Raji (cell line): ENCODE data around the gene ZNF609.

Experiments
- POLR2A ChIP-seq: IDR thresholded peaks from 2 replicates; pipeline ENCODE4 v1.6.1; 2011; ENCODE audit warnings: low read depth, low read length, control low read depth; ENCODE audit not compliant: insufficient read depth

ZNF609 gene

DNA sequence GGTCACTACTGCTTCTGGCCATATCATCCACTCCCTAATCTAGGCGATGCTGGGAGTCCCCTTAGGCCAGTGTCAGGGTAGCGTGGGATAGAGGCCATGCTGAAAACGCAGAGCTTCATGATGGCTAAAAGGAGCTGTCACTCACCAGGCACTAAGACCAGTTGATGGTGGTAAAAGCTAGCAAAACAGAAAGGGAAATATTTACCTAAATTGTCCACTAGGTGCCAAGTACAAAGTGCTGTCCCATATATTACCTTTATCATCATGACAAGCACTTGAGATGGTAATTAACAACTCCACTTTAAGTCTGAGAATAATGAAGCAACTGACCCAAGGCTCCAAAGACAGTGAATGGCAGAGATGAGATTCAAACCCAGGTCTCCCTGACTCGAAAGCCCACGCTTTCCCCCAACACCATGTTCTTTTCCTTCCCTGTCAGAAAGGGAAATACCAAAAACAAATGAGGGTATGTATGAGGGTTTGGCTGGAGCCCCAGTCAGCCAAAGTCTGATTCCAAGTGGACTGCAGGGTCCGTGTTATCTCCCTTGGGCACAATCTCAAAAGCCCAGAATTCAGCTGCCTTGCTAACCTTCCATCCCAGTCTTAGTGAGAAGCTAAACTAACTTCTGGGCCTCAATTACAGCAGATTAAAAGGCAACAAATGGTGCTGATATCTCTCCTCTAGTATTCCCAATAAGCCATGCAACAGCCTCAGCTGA is 230.4 kb downstream of the ZNF609 start:
- no peak for TF ChIP-seq POLR2A

DNA sequence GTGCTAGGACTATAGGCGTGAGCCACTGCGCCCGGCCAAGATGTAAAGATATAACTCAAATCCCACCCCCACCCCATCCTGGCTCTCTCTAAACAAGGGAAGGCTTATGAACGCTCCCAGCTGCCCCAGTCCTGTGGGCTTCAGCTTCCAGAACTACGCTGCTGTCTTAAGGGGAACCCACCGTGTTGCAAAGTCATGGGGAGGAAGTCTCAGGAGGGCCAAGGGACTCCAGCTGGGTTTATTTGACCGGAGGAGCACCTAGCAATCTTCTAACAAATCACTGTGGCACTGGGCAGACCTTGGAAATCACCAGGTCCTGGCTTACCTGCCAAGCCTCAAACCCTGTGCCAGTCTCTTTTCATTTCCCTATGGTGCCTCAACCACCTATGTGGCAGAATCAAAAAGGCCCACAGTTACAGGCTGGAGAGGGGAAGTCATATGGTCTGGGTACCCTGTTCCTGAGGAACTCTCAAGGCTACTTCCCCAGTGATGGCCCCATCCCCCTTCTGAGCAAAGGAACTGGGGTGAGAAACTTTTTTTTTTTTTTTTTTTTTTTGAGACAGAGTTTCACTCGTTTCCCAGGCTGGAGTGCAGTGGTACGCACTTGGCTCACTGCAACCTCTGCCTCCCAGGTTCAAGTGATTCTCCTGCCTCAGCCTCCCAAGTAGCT is 231.7 kb downstream of the ZNF609 start:
- TF ChIP-seq POLR2A, result no peak

DNA sequence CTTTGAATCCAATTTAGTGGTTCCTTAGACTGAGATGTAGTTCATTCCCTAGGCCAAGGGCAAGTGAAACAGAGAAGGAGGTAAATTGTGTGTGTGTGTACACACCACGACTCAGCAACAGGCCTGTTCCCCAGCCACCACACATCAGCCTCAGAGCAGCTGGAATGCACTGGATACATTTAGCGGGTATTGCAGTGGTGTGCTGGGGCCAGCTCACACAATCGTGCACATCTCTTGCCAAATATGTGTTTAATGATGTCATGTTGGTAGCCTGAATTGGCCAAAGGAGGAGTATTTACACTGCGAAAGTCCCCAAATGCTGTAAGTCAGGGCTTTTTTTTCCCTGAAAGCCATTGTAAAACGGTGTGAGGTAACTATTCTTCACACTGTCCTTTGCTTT is 232.8 kb downstream of the ZNF609 start:
- no peak for TF ChIP-seq POLR2A

DNA sequence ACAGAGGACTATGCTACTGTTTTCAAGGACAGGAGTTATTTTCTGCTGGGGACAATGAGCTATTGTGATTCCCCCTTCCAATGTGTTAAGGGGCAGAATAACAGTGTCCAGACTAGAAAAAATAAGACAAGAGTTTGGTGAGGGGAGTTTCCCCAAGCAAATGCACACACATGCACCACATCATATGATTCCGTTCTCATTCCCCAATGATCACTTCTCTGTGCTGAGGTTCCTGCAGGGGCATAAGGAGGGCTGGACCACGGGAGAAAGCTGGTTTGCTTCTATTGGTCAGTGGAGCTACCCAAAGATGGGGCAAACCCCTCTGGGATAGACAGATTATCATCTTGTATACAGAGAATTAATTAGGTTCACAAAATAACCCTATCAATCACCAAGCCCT is 234.4 kb downstream of the ZNF609 start:
- no peak for TF ChIP-seq POLR2A

DNA sequence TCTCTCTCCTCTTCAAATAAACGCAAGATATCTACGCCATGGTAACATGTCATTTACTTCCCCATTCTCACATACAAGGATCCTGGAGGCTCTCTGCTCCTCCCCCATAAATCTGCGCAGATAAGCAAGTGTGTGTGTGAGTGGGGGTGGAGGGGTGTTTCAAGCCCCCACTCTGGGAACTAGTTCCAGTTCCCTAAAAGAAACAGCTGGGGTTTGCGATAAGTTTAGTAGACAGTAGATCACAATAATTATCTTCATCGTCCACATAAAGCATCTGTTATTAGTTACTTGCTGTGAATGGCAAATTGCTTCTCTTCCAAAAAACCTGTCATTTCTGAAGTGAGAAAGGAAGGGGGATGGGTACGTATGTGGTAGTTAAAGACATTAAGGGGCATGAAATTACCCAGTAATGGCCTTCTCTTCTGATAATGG is 235.2 kb downstream of the ZNF609 start:
- TF ChIP-seq POLR2A, result no peak

DNA sequence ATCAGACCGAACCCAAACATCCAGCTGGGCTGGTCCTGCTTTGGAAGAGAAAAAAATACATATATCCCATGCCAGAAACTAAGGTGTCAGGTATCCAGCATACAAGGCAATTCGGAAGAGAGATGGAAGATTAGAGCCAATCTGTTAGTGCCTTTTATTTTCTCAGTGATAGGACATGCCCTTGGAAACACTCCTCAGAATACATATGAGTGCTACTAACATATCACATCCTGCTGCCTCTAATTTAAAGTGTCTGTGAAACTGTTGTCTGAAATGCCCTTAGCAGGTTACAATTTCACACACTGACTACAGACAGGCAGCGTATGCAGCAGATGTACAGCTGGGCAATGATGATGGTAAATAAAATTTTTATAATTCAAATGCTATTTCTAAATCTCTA is 236.1 kb downstream of the ZNF609 start:
- TF ChIP-seq POLR2A, result no peak

DNA sequence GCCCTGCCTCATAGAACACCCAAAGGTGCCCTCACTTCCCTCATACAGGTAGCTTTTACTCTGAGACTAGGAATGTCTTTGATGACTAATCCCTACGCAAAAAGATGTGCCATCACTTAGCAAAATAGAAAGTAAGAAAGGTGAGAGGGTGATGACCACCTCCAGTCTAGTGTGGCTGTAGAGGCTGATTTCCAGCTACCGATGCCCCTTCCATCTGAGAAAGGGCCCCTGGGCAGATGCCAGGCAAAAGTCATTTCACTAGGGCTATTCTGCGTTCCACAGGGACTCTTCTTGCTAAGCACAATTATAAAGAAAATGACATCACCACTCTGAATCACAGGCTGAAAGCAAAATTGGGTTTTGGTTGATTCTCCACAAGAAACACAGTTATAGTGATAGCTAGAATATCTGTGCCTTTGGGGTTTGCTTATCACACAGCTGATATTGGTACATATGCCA is 237.6 kb downstream of the ZNF609 start:
- no peak for TF ChIP-seq POLR2A

DNA sequence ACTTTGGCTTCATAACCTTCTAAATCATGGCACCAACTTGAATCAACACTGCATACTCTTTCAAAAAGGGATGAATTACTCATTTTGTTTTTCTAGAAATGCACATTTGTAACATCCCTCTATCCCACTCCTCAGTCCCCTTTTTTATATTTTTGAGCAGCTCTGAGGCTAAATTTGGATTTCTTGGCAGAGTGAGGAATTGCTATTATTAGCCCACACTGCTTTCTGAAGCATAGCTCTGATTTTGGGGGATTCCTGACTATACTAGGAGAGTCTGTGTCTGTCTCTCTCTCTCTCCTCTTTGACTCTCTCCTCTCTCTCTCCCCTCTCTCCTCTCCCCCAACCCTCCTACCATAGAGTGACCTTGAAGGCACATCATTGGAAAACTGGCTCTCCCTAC is 238.4 kb downstream of the ZNF609 start:
- TF ChIP-seq POLR2A, result no peak

DNA sequence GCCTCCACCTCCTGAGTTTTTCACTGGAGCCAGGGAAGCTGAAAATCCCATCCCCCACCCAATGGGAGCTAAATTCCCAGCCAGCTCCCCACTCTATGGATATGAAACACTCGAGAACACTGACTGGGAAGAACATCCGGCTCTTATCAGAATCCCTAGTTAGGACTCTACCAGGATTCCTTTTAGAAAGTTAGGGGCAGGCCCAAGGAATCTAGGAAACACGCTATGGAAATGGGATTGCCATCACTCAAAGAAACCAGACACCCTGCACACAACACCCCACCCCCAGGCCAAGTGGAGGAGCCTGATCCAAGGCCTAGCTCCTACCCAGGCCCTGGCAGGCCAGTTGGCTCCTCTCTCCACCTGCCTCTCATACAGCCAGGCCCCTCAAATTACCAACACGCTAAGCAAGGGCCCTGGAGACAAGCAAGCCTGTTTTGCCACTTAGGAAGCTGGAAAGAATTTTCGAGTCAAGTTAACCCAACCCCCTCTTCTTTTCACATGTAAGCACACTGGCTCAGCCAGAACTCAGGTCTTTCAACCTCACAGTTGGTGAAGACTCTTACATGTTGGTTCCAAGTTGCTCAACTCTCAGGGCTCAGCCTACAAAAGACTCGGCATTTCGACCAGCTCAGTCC is 239.5 kb downstream of the ZNF609 start:
- no peak for TF ChIP-seq POLR2A

DNA sequence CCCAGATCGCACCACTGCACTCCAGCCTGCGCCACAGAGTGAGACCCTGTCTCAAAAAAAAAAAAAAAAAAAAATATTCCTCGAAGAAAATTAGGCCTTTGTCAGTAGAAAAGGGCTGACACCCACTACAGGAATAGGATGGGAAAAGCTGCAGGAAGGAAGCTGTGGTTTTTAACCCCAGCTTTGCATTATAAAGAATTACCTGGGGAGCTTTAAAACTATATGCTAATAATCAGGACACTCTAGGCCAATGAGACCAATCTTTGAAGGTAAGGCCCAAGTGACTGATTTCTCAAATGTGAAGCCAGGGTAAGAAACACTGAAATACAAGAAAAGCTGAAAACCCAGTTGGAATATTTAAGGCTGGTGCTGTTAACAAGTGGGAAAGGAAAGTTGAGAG is 240.7 kb downstream of the ZNF609 start:
- TF ChIP-seq POLR2A, result no peak

DNA sequence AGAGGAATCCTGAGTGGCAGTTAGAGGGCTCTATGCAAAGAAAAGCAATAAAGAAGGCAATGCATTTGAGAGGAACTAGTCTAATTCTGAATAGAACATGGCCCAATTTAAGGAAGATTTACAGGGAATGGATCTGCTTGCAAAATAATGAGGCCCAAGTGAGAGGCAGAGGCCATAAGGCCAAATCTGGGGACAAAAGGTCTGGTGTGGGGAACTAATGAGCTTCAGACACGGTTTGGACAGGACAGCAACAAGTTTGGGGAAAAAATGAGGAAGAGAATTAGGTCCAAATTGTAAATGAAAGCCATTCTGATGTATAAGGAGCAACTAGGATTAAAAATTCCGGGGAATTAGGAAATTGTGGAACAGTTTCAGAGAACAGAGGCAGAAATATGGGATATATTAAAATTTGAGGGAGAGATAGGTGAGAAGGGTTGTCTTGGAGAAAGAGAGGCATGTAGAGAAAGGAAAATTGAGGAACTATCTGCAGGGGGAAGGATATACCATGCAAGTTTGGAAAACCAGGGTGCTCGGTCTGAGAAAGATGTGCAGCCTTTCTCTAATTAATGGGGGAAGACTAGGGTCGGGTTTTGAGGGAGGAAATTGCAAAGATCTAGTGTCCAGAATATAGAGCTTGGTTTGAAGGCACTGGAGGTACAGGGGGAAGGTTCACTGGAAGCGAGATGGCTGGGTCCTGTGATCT is 241.3 kb downstream of the ZNF609 start:
- no peak for TF ChIP-seq POLR2A

DNA sequence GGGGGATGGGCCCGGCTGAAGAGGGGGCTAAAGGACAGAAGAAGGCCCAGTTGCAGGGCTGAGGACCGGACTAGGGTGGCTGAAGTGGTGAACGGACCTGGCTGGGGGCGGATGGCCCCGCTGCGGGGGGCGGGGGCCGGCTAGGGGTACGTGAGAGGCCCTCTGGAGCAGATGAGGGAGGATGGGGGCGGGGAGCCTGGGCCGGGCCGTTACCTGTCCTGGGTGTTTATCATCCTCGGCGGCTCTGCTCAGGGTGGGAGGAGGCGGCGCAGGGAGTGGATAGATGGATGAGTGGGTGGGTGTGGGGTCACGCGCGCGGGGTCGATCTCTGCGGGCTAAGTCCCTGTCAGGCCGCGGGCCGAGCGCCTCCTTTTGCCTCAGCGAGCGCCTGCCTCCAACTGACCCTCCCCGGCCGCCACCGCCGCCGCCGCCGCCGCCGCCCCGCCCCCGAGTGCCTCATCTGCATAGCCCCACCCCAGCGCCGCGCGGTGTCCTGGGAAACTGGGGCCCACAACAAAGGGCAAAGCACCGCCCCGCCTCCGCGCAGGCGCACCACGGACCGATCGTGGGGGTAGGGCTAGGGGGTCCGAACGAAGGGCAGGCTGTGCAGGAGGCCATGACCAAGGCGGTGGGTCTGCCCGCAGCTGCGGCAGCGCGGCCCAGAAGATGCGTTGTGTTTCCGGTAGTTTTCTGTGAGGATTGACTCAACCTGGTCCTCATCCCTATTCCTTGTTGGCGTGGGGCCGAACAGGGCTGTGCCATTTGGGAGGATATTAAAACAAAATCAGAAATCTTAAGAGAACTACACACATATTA is 242.6 kb downstream of the ZNF609 start:
- peak; percentile 95 for TF ChIP-seq POLR2A

DNA sequence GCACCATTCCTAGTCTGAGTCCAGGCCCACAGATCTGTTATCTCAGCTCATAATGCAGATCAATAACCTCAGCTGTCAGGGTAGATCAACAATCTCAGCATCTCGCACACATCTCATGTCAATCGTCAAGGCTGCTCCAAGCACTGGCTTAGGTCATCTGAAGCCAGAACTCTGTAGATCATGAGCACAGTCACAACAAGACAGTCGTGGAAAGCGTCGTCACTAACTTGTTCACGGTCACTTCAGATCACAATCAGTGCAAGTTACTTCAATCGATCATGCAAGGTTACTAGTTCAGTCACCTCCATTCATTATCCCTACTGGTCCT is 243.2 kb downstream of the ZNF609 start:
- TF ChIP-seq POLR2A, result no peak

DNA sequence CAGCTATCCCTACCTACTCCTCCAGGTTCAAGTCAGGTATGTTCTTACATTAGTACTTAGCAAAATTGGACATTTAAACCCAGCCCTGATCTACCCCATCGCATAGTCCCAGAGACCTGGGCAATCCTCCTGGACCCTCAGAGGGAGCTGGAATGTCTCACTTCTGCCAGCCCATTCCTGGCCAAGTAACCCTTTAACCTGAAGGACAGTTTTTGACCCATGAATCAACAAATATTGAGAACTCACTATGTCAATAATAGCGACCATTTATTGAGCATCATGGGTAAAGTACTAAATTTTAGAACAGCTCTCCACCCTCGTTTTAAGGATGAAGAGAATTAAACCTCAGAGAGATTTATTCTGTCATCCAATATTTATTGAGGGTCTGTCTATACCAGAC is 244.6 kb downstream of the ZNF609 start:
- no peak for TF ChIP-seq POLR2A
